NT2/D1 (cell line): Measurements from ENCODE around the gene CAMK1D.

ENCODE experiments used
- DNase-seq: peaks from one replicate; pipeline ENCODE4 v3.0.0-alpha.2; 2011; ENCODE audit warnings: low read depth, low spot score
- H3K27me3 ChIP-seq: 2 replicates; pipeline ENCODE4 v1.6.0; 2011; ENCODE audit warnings: mild to moderate bottlenecking; ENCODE audit not compliant: insufficient read length, insufficient read depth
- H3K36me3 ChIP-seq: 2 replicates; pipeline ENCODE4 v1.6.1; 2011; ENCODE audit warnings: mild to moderate bottlenecking, low read length, mixed read lengths; ENCODE audit not compliant: insufficient read depth, insufficient read length
- H3K4me1 ChIP-seq: 2 replicates; pipeline ENCODE4 v1.5.1; 2011; ENCODE audit not compliant: insufficient read depth, insufficient read length
- H3K4me3 ChIP-seq: 2 replicates; pipeline ENCODE4 v1.5.1; 2011; ENCODE audit warnings: low read depth; ENCODE audit not compliant: insufficient read length
- H3K9ac ChIP-seq: 2 replicates; pipeline ENCODE4 v1.6.0; 2011; ENCODE audit warnings: low read depth; ENCODE audit not compliant: insufficient read length
- H3K9me3 ChIP-seq: 2 replicates; pipeline ENCODE4 v1.5.1; 2011; ENCODE audit warnings: mild to moderate bottlenecking, low read length; ENCODE audit not compliant: insufficient read depth
- SUZ12 ChIP-seq: IDR thresholded peaks from 2 replicates; pipeline ENCODE4 v1.6.1; 2011; ENCODE audit not compliant: insufficient read length, insufficient read depth; ENCODE audit errors: extremely low read depth
- YY1 ChIP-seq: IDR thresholded peaks from 2 replicates; pipeline ENCODE4 v1.6.1; 2011; ENCODE audit not compliant: insufficient read length, insufficient read depth
- ZNF274 ChIP-seq: IDR thresholded peaks from 2 replicates; pipeline ENCODE4 v1.6.1; 2011; ENCODE audit warnings: mild to moderate bottlenecking, low read depth, low read length

CAMK1D gene

DNA sequence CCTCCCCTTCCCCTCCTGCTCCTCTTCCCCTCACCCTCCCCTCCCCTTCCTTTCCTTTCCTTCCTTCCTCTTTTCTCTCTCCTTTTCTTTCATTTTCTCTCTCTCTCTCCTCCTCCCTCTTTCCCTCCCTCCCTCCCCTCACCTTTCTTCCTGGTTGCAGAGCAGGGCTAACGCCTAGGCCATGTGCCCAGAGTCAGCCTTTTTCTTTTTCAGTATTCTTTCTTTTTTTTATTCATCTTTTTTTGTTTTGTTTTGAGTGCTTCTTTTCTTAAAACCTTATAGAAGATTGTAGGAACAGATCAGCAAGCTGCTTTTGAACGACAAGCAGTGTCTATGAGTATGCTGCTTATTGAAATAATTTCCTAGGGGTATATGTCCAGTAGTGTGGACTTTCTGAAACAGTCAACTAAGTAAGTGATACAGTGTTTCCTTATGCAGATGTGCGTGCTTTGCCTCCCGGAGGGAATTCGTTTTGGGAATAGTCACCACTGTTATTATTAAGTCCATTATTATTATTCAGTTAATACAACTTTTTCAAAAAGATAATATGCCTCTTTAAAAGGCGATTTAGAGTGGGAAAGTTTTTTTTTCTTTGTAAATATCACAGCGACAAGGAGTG is 219.2 kb downstream of the CAMK1D start:
- no peaks in the 10 kb centered on the region for H3K4me1 ChIP-seq
- H3K36me3 ChIP-seq, result no peaks in the 10 kb centered on the region
- TF ChIP-seq YY1, result no peak
- TF ChIP-seq SUZ12, result no peak
- TF ChIP-seq ZNF274, result no peak
- H3K9ac ChIP-seq, result no peak overlapping the region
- no peak for DNase-seq
- no peaks in the 10 kb centered on the region for H3K27me3 ChIP-seq
- no peaks in the 10 kb centered on the region for H3K9me3 ChIP-seq
- H3K4me3 ChIP-seq, result no peak overlapping the region

DNA sequence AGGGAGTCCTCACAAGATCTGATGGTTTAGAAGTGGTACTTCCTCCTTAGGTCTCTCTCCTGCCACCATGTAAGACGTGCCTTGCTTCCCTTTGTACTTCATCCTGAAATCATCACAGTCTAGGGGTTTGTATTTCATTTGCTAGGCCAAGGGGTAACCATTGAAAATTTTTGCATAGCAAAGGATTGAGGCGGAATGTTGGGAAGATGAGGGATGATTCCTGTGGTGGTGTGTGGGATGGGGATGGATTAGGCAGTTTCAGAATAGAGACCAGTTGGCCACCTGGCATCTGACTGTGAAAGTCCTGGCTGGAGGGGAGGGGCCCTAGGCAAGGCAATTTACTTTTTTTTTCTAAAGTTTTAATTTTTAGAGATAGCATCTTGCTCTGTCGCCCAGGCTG is 222.9 kb downstream of the CAMK1D start:
- H3K27me3 ChIP-seq, result no peaks in the 10 kb centered on the region
- no peak overlapping the region for H3K4me3 ChIP-seq
- no peaks in the 10 kb centered on the region; the same call in 1 of the 2 replicates for H3K9me3 ChIP-seq
- TF ChIP-seq SUZ12 (no peak), YY1 (no peak)
- no peaks in the 10 kb centered on the region for H3K36me3 ChIP-seq
- H3K9ac ChIP-seq, result no peak overlapping the region
- no peaks in the 10 kb centered on the region for H3K4me1 ChIP-seq
- no peak for DNase-seq

DNA sequence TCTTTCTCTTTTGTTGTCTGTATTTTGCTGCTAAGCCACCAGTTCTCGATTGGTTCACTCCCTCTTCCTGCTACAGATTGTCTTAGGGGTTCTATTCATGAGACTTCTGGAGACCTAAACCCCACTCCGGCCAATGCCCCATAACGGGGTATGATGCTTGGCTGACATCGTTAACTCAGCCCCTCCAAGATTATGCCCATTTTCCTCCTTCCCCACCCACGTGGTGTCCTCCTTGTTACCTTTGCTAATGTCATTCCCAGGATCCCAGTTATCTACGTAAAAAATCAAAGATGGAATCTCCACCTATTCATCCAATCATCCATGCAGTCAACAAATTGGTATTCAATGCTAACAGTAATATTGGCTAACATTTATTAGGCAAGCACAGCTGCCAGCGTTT is 228.3 kb downstream of the CAMK1D start:
- TF ChIP-seq ZNF274, result no peak
- TF ChIP-seq YY1, result no peak
- TF ChIP-seq SUZ12, result no peak
- H3K27me3 ChIP-seq, result no peaks in the 10 kb centered on the region

DNA sequence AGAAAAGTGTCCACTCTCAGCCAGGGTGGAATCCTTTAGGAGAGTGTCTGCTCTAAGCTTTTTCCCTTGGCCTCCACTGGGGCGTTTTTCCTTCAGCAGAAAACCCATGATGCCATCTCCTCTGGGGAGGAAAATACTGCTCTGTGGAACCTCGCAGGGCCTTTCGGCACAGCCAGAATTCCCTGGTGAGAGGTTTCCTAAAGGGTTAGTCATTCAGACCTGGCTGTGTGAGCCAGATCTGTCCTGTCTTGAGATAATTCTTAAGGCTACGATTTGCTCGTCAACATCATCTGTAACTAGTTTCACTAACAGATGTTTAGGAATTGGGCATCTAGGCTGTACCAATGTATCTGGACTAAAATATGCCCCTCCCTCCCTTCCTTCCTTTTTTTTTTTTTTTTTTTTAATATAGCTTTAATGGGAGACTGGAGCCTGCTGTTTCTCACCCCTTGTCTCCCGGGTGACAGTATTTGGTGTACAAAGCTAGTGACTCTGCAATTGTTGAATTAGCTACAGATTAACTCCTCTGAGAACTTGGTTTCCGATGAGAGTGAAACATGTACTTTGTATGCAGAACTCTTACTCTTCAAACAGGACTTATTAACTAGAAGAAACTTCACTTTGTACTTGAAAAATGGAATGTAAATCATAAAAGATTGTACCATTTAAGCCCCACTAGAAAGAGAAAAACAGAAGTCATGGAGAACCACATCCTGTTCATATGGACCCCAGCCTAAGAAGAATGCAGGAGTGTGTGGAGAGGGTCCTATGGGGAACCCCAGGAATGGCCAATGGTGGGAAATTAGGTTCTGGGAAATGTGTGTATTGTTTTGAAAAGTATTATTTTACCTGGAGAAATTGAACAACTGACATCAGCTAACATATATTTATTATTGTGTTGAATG is 230.9 kb downstream of the CAMK1D start:
- Histone ChIP-seq H3K9ac (no peak overlapping the region), H3K27me3 (no peaks in the 10 kb centered on the region), H3K4me1 (no peaks in the 10 kb centered on the region), H3K4me3 (no peak overlapping the region), H3K36me3 (no peaks in the 10 kb centered on the region), H3K9me3 (no peaks in the 10 kb centered on the region; the same call in 1 of the 2 replicates)
- TF ChIP-seq SUZ12, result no peak
- no peak for TF ChIP-seq ZNF274
- no peak for TF ChIP-seq YY1
- DNase-seq, result no peak

More for the DNA sequence above, 228.3 kb downstream of the CAMK1D start:
- no peak overlapping the region for H3K9ac ChIP-seq
- DNase-seq, result no peak
- H3K36me3 ChIP-seq, result no peaks in the 10 kb centered on the region
- H3K4me1 ChIP-seq, result no peaks in the 10 kb centered on the region
- no peaks in the 10 kb centered on the region; the same call in 1 of the 2 replicates for H3K9me3 ChIP-seq
- H3K4me3 ChIP-seq, result no peak overlapping the region

DNA sequence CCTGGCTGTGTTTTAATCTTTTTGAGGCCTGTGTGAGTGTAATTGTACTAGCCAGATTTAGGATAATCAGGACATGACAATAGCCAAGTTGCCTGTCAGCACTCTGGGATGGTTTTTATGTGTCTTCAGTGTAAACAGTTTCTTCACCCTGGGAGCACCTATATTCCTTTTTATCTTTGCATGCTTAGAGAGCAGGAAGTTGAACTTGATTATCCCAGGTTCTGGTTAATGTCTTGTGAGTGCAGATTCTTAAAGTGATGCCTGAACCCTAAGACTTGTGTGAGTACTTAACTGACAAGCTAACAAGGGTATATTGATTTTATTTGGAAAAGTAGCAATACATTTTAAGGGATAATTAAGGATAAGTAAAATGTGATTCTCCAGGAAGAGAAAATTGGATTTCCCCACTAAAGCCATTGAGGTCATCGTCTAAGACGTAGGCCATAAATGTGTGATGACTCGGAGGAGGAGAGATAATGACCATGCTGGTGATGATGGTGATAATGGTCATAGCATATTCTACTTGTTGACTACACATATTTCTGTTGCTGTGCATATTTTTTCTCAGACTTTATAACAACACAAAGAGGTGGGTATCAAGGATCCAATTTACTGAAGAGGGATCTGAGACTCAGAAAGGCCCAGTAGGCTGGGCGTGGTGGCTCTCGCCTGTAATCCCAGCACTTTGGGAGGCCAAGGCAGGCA is 234.7 kb downstream of the CAMK1D start:
- no peak for DNase-seq
- Histone ChIP-seq H3K4me3 (no peak overlapping the region), H3K9ac (no peak overlapping the region), H3K4me1 (no peaks in the 10 kb centered on the region), H3K36me3 (no peaks in the 10 kb centered on the region), H3K27me3 (no peaks in the 10 kb centered on the region), H3K9me3 (no peaks in the 10 kb centered on the region)
- TF ChIP-seq YY1 (no peak), ZNF274 (no peak), SUZ12 (no peak)

DNA sequence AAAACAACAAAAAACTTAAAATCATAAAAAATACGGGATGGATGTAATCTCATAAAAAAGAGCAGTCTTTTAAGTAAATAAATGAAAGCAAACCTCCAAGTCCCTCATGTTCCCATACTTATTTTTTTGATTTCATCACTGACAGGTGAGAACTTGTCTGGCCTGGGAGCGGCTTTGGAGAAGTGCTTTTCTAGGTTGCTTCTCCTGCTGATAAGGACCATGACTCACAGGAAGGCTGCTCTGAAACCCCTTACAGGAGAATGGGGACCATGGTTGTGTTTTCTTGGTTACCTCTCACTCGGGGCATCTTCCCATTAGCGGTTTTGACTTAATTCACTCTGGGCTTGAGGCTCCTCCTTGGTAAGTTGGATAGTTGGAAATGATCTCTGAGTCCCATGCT is 237.4 kb downstream of the CAMK1D start:
- no peaks in the 10 kb centered on the region for H3K27me3 ChIP-seq
- no peak overlapping the region for H3K4me3 ChIP-seq
- DNase-seq, result no peak
- no peaks in the 10 kb centered on the region for H3K9me3 ChIP-seq
- no peak for TF ChIP-seq ZNF274
- TF ChIP-seq SUZ12, result no peak
- TF ChIP-seq YY1, result no peak
- H3K4me1 ChIP-seq, result no peaks in the 10 kb centered on the region
- H3K9ac ChIP-seq, result no peak overlapping the region
- no peaks in the 10 kb centered on the region for H3K36me3 ChIP-seq

DNA sequence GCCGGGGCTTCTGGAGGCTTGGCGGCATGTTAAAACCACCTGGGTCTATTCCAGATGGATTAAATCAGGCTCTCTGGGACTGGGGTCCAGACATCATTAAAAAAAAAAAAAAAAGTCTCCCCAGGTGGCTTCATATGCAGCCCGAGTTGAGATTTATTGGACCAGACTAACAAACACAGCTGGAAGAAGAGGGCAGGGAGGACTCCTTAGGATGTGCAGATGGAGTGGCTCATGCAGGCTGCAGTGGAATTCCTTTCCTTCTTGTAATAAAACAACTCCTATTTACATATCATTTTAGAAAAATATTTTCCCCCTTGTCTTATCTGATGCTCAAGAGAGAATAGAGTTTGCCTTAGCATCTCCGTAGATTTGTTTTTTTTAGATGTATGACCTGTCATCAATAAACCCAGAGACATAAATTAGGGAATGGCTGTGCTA is 238.1 kb downstream of the CAMK1D start:
- Histone ChIP-seq H3K9me3 (no peaks in the 10 kb centered on the region), H3K27me3 (no peaks in the 10 kb centered on the region), H3K4me1 (no peaks in the 10 kb centered on the region), H3K4me3 (no peak overlapping the region), H3K9ac (no peak overlapping the region), H3K36me3 (no peaks in the 10 kb centered on the region)
- no peak for DNase-seq
- TF ChIP-seq YY1, result no peak
- TF ChIP-seq ZNF274, result no peak
- no peak for TF ChIP-seq SUZ12
